IMR-90 (cell line): ENCODE results near the gene CDON. TPM values are rescaled to one million over a fixed set of nuclear protein-coding genes. Genes with fewer than 3 reads are reported as not detected.

Experiments
- ATAC-seq: fragments of 200-7000 bp; cut with Tn5 transposase; 2 replicates; pipeline ENCODE4 v1.9.1; 2020; ENCODE audit warnings: low read depth, mild to moderate bottlenecking, moderate library complexity
- BruUV-seq: library from RNA; stranded (reverse); fragments of 400-500 nt; replicated peaks from 2 replicates; lab custom pipeline; 2021; lab: Mats Ljungman, UMichigan
- CTCF ChIA-PET: fragments of 300-600 bp; formaldehyde crosslinking; extraction: SDS; loops from one replicate; lab custom pipeline; 2021; ENCODE audit warnings: antibody characterized with exemption; lab: Yijun Ruan, JAX
- POLR2A ChIA-PET: fragments of 300-600 bp; sonication (Branson Sonifier 250); formaldehyde crosslinking; loops from one replicate; lab custom pipeline; 2022; ENCODE audit warnings: antibody characterized with exemption; ENCODE audit not compliant: unreplicated experiment; lab: Charles Lee
- DNase-seq: peaks from one replicate; pipeline ENCODE4 v3.0.0; 2013
- H2AFZ ChIP-seq: replicated peaks from 2 replicates; pipeline ENCODE3; 2013; ENCODE audit warnings: low read length, mild to moderate bottlenecking; ENCODE audit not compliant: poor library complexity
- H2AK5ac ChIP-seq: 2 replicates; pipeline ENCODE4 v1.6.1; 2013; ENCODE audit warnings: low read depth, low read length, inconsistent platforms
- H2AK9ac ChIP-seq: replicated peaks from 2 replicates; pipeline ENCODE3; 2013; ENCODE audit warnings: mild to moderate bottlenecking, low read depth, low read length, moderate library complexity; ENCODE audit not compliant: poor library complexity
- H2BK120ac ChIP-seq: 2 replicates; pipeline ENCODE4 v1.6.1; 2013; ENCODE audit warnings: low read depth, low read length, inconsistent platforms
- H2BK15ac ChIP-seq: 3 replicates; pipeline ENCODE4 v1.6.1; 2013; ENCODE audit warnings: low read depth, low read length, inconsistent platforms
- H2BK20ac ChIP-seq: 2 replicates; pipeline ENCODE4 v1.6.1; 2013; ENCODE audit warnings: low read depth, mild to moderate bottlenecking, inconsistent platforms, low read length, moderate library complexity
- H2BK5ac ChIP-seq: 2 replicates; pipeline ENCODE4 v1.6.1; 2013; ENCODE audit warnings: mild to moderate bottlenecking, low read depth, low read length, inconsistent platforms; ENCODE audit not compliant: poor library complexity, severe bottlenecking
- H3K14ac ChIP-seq: replicated peaks from 2 replicates; pipeline ENCODE4 v1.6.1; 2013; ENCODE audit warnings: low read depth, low read length, inconsistent platforms
- H3K18ac ChIP-seq: 2 replicates; pipeline ENCODE4 v1.6.1; 2013; ENCODE audit warnings: low read depth, low read length, control low read depth
- H3K23ac ChIP-seq: 2 replicates; pipeline ENCODE4 v1.6.1; 2013; ENCODE audit warnings: low read depth, low read length, inconsistent platforms
- H3K27ac ChIP-seq: 2 replicates; pipeline ENCODE4 v1.5.1; 2013; ENCODE audit warnings: mild to moderate bottlenecking, control low read depth, low read length; ENCODE audit not compliant: insufficient read depth
- H3K27me3 ChIP-seq: 2 replicates; pipeline ENCODE4 v1.6.1; 2013; ENCODE audit warnings: low read length; ENCODE audit not compliant: control insufficient read depth, insufficient read depth
- H3K36me3 ChIP-seq: 2 replicates; pipeline ENCODE4 v1.6.1; 2013; ENCODE audit warnings: low read length, mixed read lengths; ENCODE audit not compliant: control insufficient read depth, insufficient read depth
- H3K4ac ChIP-seq: 2 replicates; pipeline ENCODE4 v1.6.1; 2013; ENCODE audit warnings: low read depth, low read length, inconsistent platforms
- H3K4me1 ChIP-seq: 2 replicates; pipeline ENCODE4 v1.6.1; 2013; ENCODE audit warnings: low read length, mixed read lengths; ENCODE audit not compliant: control insufficient read depth, insufficient read depth
- H3K4me2 ChIP-seq: 2 replicates; pipeline ENCODE4 v1.6.1; 2013; ENCODE audit warnings: low read depth, mild to moderate bottlenecking, control low read depth, low read length, moderate library complexity
- H3K4me3 ChIP-seq: 2 replicates; pipeline ENCODE4 v1.5.1; 2013; ENCODE audit warnings: low read depth, mild to moderate bottlenecking, control low read depth, low read length, moderate library complexity; ENCODE audit not compliant: insufficient read depth
- H3K56ac ChIP-seq: 2 replicates; pipeline ENCODE4 v1.6.1; 2013; ENCODE audit warnings: low read length, inconsistent platforms; ENCODE audit not compliant: insufficient read depth; ENCODE audit errors: extremely low read depth
- H3K79me1 ChIP-seq, 2 experiments: 2 replicates each; pipeline ENCODE4 v1.6.1; 2013; ENCODE audit warnings: low read length in 2 of 2, inconsistent platforms in 1 of 2, low read depth in 1 of 2
- H3K9ac ChIP-seq: 2 replicates; pipeline ENCODE4 v1.6.1; 2013; ENCODE audit warnings: low read depth, low read length, control low read depth
- H3K9me1 ChIP-seq: 2 replicates; pipeline ENCODE4 v1.6.1; 2013; ENCODE audit warnings: low read length, inconsistent platforms; ENCODE audit not compliant: insufficient read depth
- H3K9me3 ChIP-seq: 2 replicates; pipeline ENCODE4 v1.6.1; 2013; ENCODE audit warnings: low read length; ENCODE audit not compliant: control insufficient read depth, insufficient read depth
- H4K20me1 ChIP-seq: 2 replicates; pipeline ENCODE4 v1.6.1; 2013; ENCODE audit warnings: low read length, inconsistent platforms; ENCODE audit not compliant: insufficient read depth
- H4K5ac ChIP-seq: 2 replicates; pipeline ENCODE4 v1.6.1; 2013; ENCODE audit warnings: mild to moderate bottlenecking, low read depth, low read length, control low read depth
- H4K8ac ChIP-seq, 2 experiments: 2 replicates each; pipeline ENCODE4 v1.6.1; 2013; ENCODE audit warnings: low read depth in 2 of 2, low read length in 2 of 2, control low read depth in 1 of 2, inconsistent platforms in 1 of 2
- H4K91ac ChIP-seq: 2 replicates; pipeline ENCODE4 v1.6.1; 2013; ENCODE audit warnings: low read depth, low read length, inconsistent platforms; ENCODE audit not compliant: insufficient read depth
- FOS ChIP-seq: fragments of 150-350 bp; IDR thresholded peaks from 2 replicates; pipeline ENCODE4 v1.6.1; 2016; ENCODE audit warnings: low read depth, low read length
- WGBS, 2 experiments: methylation state at CpG; one replicate each; pipeline versions ENCODE4 v1.1.5 to v1.1.7; 2013; ENCODE audit warnings: missing lambda C conversion rate in 2 of 2; ENCODE audit not compliant: insufficient read length in 1 of 2; ENCODE audit errors: extremely low coverage in 2 of 2; 5-methylcytosine and 5-hydroxymethylcytosine counted together
- dilution Hi-C: fragments of 300-500 bp; cut with HindIII; formaldehyde crosslinking; loops from one replicate; pipeline ENCODE4 v1.14.3; 2018; ENCODE audit warnings: low sequenced_read_pairs; ENCODE audit not compliant: unreplicated experiment
- in situ Hi-C: fragments of 300-500 bp; cut with MboI; formaldehyde crosslinking; loops from 3 replicates; pipeline ENCODE4 v1.14.3; 2019; ENCODE audit warnings: low sequenced_read_pairs, inconsistent platforms, mixed read lengths
- intact Hi-C: fragments of 100-400 bp; cut with micrococcal nuclease; formaldehyde crosslinking; loops from 2 replicates; pipeline ENCODE4 v1.10.0; 2022
- polyA plus RNA-seq, 3 experiments: library from polyadenylated mRNA; depleted of rRNA; stranded (reverse); fragments of >200 nt; gene quantifications; 2 replicates each; pipeline ENCODE4 v1.2.3, GENCODE V29; 2012; ENCODE audit warnings: low replicate concordance in 1 of 3
- total RNA-seq: library from RNA; depleted of rRNA; stranded (reverse); fragments of >200 nt; gene quantifications from 2 replicates; pipeline ENCODE4 v1.2.3, GENCODE V29; 2012

Gene CDON
- total and polyA plus RNA-seq, 2 of the 4 experiments (the other 2 are of a cell fraction) = 1.2 to 3.8 TPM

DNA sequence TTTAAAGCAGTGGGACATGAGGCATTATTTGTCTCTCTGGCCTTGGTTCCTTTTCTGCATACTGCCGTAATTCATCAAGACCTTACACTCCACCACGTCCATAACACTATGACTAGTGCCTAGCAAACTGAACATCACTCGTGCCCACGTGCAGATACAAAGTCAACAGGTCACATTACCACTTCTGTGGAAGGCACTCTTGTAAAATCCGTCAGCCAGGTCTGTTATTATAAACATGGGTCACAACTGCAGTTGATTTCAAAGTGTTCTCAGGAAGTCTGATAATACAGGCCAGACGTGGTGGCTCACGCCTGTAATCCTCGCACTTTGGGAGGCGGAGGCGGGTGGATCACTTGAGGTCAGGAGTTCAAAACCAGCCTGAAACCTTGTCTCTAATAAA lies 102.7 kb downstream of the CDON start:
- Histone ChIP-seq H2AK5ac (no peak overlapping the region), H3K14ac (no peak overlapping the region), H3K27ac (no peak overlapping the region), H3K9ac (no peak overlapping the region), H3K4ac (no peak overlapping the region), H4K8ac (no peak overlapping the region), H3K4me2 (no peak overlapping the region), H3K27me3 (peaks cover 2% of the 10 kb centered on the region; the same call in 1 of the 2 replicates), H3K18ac (no peak overlapping the region), H4K5ac (no peak overlapping the region), H3K9me1 (no peaks in the 10 kb centered on the region), H4K20me1 (no peaks in the 10 kb centered on the region), H2BK20ac (no peak overlapping the region), H3K4me3 (no peak overlapping the region), H2AFZ (no peak overlapping the region), H2AK9ac (no peak overlapping the region), H2BK15ac (no peak overlapping the region), H2BK120ac (no peak overlapping the region), H3K56ac (no peak overlapping the region), H3K23ac (no peak overlapping the region), H3K9me3 (no peaks in the 10 kb centered on the region), H2BK5ac (no peak overlapping the region), H3K36me3 (no peaks in the 10 kb centered on the region), H3K79me1 (no peaks in the 10 kb centered on the region), H3K4me1 (no peaks in the 10 kb centered on the region), H4K91ac (no peak overlapping the region)
- WGBS, 2 experiments = no CpG with 5 or more reads among the region's 10 CpGs
- intact Hi-C loops (no loop called here), in situ Hi-C loops (no loop called here), dilution Hi-C loops (no loop called here)
- ATAC-seq (no peak), DNase-seq (no peak)
- ChIA-PET CTCF (no interaction called here), POLR2A (no interaction called here)
- no TSS peak for BruUV-seq
- no peak for TF ChIP-seq FOS
